ENCODE data around the gene CBLN3. TPM values are rescaled to one million over a fixed set of nuclear protein-coding genes. Genes with fewer than 3 reads are reported as not detected.

Gene CBLN3
- total and polyA plus RNA-seq, 12 donors, result 0.24 to 2.5 (median 0.92) TPM

- intact Hi-C loops (cut with DNase I), result loop anchor here in 7 of 10 donors (2.0 to 10.0 kb wide), 8 partner anchors 72 to 209 kb away; partner anchors contain the start of genes TINF2 (in 4 of the 7), ADCY4 (in 1 of the 7), GMPR2 (in 1 of the 7) and NEDD8 (in 1 of the 7)
- WGBS, 2 donors, result 41 to 47% methylated on average over 5 of the region's 5 CpGs
- Histone ChIP-seq H3K27me3 (no peaks in the 10 kb centered on the region), H3K4me1 (peaks cover 14 to 82% (median 72%) of the 10 kb centered on the region in 9 donors), H3K9me3 (no peaks in the 10 kb centered on the region), H3K4me3 (peak overlapping the region in 1 of 10 donors; percentile 5), H3K36me3 (peaks cover 0 to 98% (median 70%) of the 10 kb centered on the region in 9 donors), H3K27ac (peak overlapping the region in 9 of 10 donors; percentile 54 to 82 (median 74))
- peak; percentile 57 to 83 (median 79) for TF ChIP-seq CTCF (IDR thresholded peaks at IDR 0.05)
- ATAC-seq (peak; percentile 36 to 77 (median 70)), DNase-seq (peak in 1 of 2 donors; percentile 64)
Measured at GRCh38 chr14:24436355-24437019, 7.0 kb upstream of the CBLN3 start.

- ATAC-seq (no peak), DNase-seq (no peak)
- Histone ChIP-seq H3K27me3 (no peaks in the 10 kb centered on the region), H3K36me3 (peaks cover 0 to 99% (median 70%) of the 10 kb centered on the region in 9 donors), H3K9me3 (no peaks in the 10 kb centered on the region), H3K4me1 (peaks cover 19 to 82% (median 72%) of the 10 kb centered on the region in 9 donors), H3K4me3 (no peak overlapping the region), H3K27ac (peak overlapping the region in 9 of 10 donors; percentile 48 to 82 (median 74))
- WGBS, 2 donors, result 54 to 65% methylated on average over 6 of the region's 6 CpGs
- TF ChIP-seq CTCF (IDR thresholded peaks at IDR 0.05), result no peak
- intact Hi-C loops (cut with DNase I), result loop anchor here in 8 of 10 donors (2.0 to 10.0 kb wide), 8 partner anchors 71 to 209 kb away; partner anchors contain the start of genes TINF2 (in 4 of the 8), ADCY4 (in 1 of the 8), GMPR2 (in 1 of the 8) and NEDD8 (in 1 of the 8)
Measured at GRCh38 chr14:24435998-24436354, 6.5 kb upstream of the CBLN3 start.

- H3K9me3 ChIP-seq, result no peaks in the 10 kb centered on the region
- H3K27ac ChIP-seq, result peak overlapping the region in 3 of 10 donors; percentile 74 to 82 (median 76)
- H3K27me3 ChIP-seq, result no peaks in the 10 kb centered on the region
- H3K36me3 ChIP-seq, result peaks cover 0 to 93% (median 66%) of the 10 kb centered on the region in 9 donors
- ATAC-seq, result no peak
- intact Hi-C loops (cut with DNase I), result loop anchor here in 8 of 10 donors (2.0 to 10.0 kb wide), 6 partner anchors 70 to 208 kb away; partner anchors contain the start of genes TINF2 (in 4 of the 8), GMPR2 (in 1 of the 8), NEDD8 (in 1 of the 8) and NFATC4 (in 1 of the 8)
- peaks cover 19 to 81% (median 71%) of the 10 kb centered on the region in 9 donors for H3K4me1 ChIP-seq
- H3K4me3 ChIP-seq, result no peak overlapping the region
- DNase-seq, result no peak
- TF ChIP-seq CTCF (IDR thresholded peaks at IDR 0.05), result no peak
- WGBS, 2 donors, result 85 to 86% methylated on average over 2 of the region's 2 CpGs
Measured at GRCh38 chr14:24435192-24435810, 5.8 kb upstream of the CBLN3 start.

GRCh38 chr14:24434676-24435075, 5.2 kb upstream of the CBLN3 start:
- DNase-seq (no peak), ATAC-seq (no peak)
- Histone ChIP-seq H3K9me3 (no peaks in the 10 kb centered on the region), H3K4me3 (no peak overlapping the region), H3K27ac (peak overlapping the region in 3 of 10 donors; percentile 12 to 82 (median 32)), H3K36me3 (peaks cover 0 to 87% (median 60%) of the 10 kb centered on the region in 9 donors), H3K4me1 (peaks cover 15 to 75% (median 65%) of the 10 kb centered on the region in 9 donors), H3K27me3 (no peaks in the 10 kb centered on the region)
- WGBS, 2 donors, result 80 to 84% methylated on average over 3 of the region's 3 CpGs
- intact Hi-C loops (cut with DNase I), result loop anchor here in 8 of 10 donors (2.0 to 10.0 kb wide), 7 partner anchors 70 to 207 kb away; partner anchors contain the start of genes TINF2 (in 4 of the 8), GMPR2 (in 1 of the 8), NEDD8 (in 1 of the 8) and NFATC4 (in 1 of the 8)
- no peak for TF ChIP-seq CTCF (IDR thresholded peaks at IDR 0.05)

Measured in heart right ventricle (tissue), 16 donors.